ENCODE measurements around the gene KDM7A. TPM values are rescaled to one million over a fixed set of nuclear protein-coding genes. Genes with fewer than 3 reads are reported as not detected.

KDM7A gene
- polyA plus RNA-seq, 1 of the 3 experiments (the other 2 are of a cell fraction) = 0.94 TPM

DNA sequence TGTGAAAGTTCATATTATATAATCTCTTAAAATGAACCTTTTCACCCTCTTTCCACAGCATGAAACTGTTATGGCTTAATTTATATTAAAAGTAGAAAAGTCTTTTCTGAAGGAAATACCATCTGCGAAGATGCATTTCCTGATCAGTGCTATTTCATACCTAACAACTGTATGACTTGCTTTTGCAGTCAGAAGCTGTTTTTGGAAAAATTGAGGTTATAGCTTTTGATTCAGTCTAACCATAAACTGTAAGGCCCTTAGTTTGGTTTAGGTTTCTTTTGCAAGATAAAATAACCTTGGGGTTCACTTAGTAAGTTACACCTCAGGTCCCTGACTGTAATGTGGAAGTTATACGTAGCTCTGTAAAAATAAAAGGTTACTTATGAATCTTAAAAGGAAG lies 91.3 kb downstream of the KDM7A start:
- Histone ChIP-seq H3K36me3 (replicated peaks in 1 of 2; ENCODE audit: control insufficient read depth in 1 of 2, insufficient read depth in 2 of 2, low read length in 1 of 2) (peaks cover 10 to 23% of the 10 kb centered on the region in 2 experiments), H3K27ac (ENCODE audit: low read depth in 2 of 2, low read length in 1 of 2) (no peak overlapping the region), H3K9me3 (no peaks in the 10 kb centered on the region), H3K4me2 (no peak overlapping the region), H3K27me3 (ENCODE audit: insufficient read depth) (no peaks in the 10 kb centered on the region), H3K4me3 (ENCODE audit: low read depth in 2 of 2, low read length in 1 of 2) (no peak overlapping the region), H2AFZ (ENCODE audit: low read depth) (no peak overlapping the region), H3K4me1 (ENCODE audit: control insufficient read depth in 1 of 2, insufficient read depth in 2 of 2, low read depth in 1 of 2, low read length in 1 of 2) (peaks cover 0 to 10% of the 10 kb centered on the region in 2 experiments; a peak in 2 of 4 replicates), H4K20me1 (ENCODE audit: insufficient read depth) (no peaks in the 10 kb centered on the region), H3K79me2 (ENCODE audit: insufficient read depth) (no peaks in the 10 kb centered on the region), H3F3A (replicated peaks; ENCODE audit: insufficient read depth) (no peaks in the 10 kb centered on the region), H3K9me2 (no peaks in the 10 kb centered on the region), H3K9ac (no peak overlapping the region)
- 98% methylated on average over 2 of the region's 2 CpGs for WGBS (ENCODE audit: low lambda C conversion rate)
- CTCF ChIA-PET = interaction anchor here (1.4 kb wide), 1 partner anchor 56 kb away, joined by 3 read pairs; no protein-coding TSS in a partner anchor
- no peak for TF ChIP-seq RFX5 (IDR thresholded peaks at IDR 0.05; ENCODE audit: low read length)
- TF ChIP-seq FOSL2 (IDR thresholded peaks at IDR 0.05; ENCODE audit: borderline replicate concordance, low read depth) = no peak
- no peak for TF ChIP-seq NRF1 (IDR thresholded peaks at IDR 0.05; ENCODE audit: low read depth, low read length)
- TF ChIP-seq GABPA (IDR thresholded peaks at IDR 0.05; ENCODE audit: low read depth) = no peak
- TF ChIP-seq, protein P1, sequence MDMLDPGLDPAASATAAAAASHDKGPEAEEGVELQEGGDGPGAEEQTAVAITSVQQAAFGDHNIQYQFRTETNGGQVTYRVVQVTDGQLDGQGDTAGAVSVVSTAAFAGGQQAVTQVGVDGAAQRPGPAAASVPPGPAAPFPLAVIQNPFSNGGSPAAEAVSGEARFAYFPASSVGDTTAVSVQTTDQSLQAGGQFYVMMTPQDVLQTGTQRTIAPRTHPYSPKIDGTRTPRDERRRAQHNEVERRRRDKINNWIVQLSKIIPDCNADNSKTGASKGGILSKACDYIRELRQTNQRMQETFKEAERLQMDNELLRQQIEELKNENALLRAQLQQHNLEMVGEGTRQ (IDR thresholded peaks at IDR 0.05; ENCODE audit: borderline replicate concordance, low read depth, low read length) = no peak
- TF ChIP-seq, protein P2, sequence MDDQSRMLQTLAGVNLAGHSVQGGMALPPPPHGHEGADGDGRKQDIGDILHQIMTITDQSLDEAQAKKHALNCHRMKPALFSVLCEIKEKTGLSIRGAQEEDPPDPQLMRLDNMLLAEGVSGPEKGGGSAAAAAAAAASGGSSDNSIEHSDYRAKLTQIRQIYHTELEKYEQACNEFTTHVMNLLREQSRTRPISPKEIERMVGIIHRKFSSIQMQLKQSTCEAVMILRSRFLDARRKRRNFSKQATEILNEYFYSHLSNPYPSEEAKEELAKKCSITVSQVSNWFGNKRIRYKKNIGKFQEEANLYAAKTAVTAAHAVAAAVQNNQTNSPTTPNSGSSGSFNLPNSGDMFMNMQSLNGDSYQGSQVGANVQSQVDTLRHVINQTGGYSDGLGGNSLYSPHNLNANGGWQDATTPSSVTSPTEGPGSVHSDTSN (IDR thresholded peaks at IDR 0.05) = no peak
- TF ChIP-seq, protein P3, sequence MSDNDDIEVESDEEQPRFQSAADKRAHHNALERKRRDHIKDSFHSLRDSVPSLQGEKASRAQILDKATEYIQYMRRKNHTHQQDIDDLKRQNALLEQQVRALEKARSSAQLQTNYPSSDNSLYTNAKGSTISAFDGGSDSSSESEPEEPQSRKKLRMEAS (IDR thresholded peaks at IDR 0.05; ENCODE audit: low read depth) = no peak
- TF ChIP-seq, protein P4, sequence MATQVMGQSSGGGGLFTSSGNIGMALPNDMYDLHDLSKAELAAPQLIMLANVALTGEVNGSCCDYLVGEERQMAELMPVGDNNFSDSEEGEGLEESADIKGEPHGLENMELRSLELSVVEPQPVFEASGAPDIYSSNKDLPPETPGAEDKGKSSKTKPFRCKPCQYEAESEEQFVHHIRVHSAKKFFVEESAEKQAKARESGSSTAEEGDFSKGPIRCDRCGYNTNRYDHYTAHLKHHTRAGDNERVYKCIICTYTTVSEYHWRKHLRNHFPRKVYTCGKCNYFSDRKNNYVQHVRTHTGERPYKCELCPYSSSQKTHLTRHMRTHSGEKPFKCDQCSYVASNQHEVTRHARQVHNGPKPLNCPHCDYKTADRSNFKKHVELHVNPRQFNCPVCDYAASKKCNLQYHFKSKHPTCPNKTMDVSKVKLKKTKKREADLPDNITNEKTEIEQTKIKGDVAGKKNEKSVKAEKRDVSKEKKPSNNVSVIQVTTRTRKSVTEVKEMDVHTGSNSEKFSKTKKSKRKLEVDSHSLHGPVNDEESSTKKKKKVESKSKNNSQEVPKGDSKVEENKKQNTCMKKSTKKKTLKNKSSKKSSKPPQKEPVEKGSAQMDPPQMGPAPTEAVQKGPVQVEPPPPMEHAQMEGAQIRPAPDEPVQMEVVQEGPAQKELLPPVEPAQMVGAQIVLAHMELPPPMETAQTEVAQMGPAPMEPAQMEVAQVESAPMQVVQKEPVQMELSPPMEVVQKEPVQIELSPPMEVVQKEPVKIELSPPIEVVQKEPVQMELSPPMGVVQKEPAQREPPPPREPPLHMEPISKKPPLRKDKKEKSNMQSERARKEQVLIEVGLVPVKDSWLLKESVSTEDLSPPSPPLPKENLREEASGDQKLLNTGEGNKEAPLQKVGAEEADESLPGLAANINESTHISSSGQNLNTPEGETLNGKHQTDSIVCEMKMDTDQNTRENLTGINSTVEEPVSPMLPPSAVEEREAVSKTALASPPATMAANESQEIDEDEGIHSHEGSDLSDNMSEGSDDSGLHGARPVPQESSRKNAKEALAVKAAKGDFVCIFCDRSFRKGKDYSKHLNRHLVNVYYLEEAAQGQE (IDR thresholded peaks at IDR 0.05; ENCODE audit: low read depth, low read length) = no peak
- no peak for TF ChIP-seq MXI1 (IDR thresholded peaks at IDR 0.05; ENCODE audit: low read depth, low read length)
- no peak for TF ChIP-seq POLR2AphosphoS5 (IDR thresholded peaks at IDR 0.05; ENCODE audit: low read depth, low read length)
- TF ChIP-seq JUND (IDR thresholded peaks at IDR 0.05) = no peak
- no peak for TF ChIP-seq FOXJ3 (CRISPR knock-in tag; IDR thresholded peaks at IDR 0.05)
- TF ChIP-seq ELF1 (IDR thresholded peaks at IDR 0.05) = no peak
- TF ChIP-seq NFIC (IDR thresholded peaks at IDR 0.05; ENCODE audit: borderline replicate concordance) = no peak
- no peak for TF ChIP-seq CHD2 (IDR thresholded peaks at IDR 0.05; ENCODE audit: low read length, partially characterized antibody)
- TF ChIP-seq RCOR1 (IDR thresholded peaks at IDR 0.05; ENCODE audit: low read length) = no peak
- TF ChIP-seq, protein P5, sequence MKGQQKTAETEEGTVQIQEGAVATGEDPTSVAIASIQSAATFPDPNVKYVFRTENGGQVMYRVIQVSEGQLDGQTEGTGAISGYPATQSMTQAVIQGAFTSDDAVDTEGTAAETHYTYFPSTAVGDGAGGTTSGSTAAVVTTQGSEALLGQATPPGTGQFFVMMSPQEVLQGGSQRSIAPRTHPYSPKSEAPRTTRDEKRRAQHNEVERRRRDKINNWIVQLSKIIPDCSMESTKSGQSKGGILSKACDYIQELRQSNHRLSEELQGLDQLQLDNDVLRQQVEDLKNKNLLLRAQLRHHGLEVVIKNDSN (IDR thresholded peaks at IDR 0.05; ENCODE audit: borderline replicate concordance, low read depth) = no peak
- no peak for DNase-seq
- POLR2A ChIA-PET = no interaction called here
